SK-N-MC (cell line): Measurements from ENCODE around the gene F10.

Experiments used
- DNase-seq: peaks from one replicate; pipeline ENCODE4 v3.0.0-alpha.2; 2011; ENCODE audit warnings: low read depth, low spot score
- H3K27ac ChIP-seq: fragments of 200-600 bp; sonication (generic); 2 replicates; pipeline ENCODE4 v1.5.1; 2016; ENCODE audit warnings: mixed run types
- H3K36me3 ChIP-seq: fragments of 200-600 bp; sonication (generic); 2 replicates; pipeline ENCODE4 v1.6.1; 2017; ENCODE audit warnings: antibody characterized with exemption, low read length, mixed read lengths; ENCODE audit not compliant: insufficient read depth
- H3K4me3 ChIP-seq: fragments of 200-600 bp; sonication (generic); 2 replicates; pipeline ENCODE4 v1.5.1; 2016
- H3K9ac ChIP-seq: fragments of 200-600 bp; sonication (generic); 2 replicates; pipeline ENCODE4 v1.8.0; 2017; ENCODE audit warnings: mixed run types, mixed read lengths; ENCODE audit not compliant: insufficient read length
- H3K9me3 ChIP-seq: fragments of 200-600 bp; sonication (generic); 2 replicates; pipeline ENCODE4 v1.6.1; 2017; ENCODE audit warnings: low read depth, mild to moderate bottlenecking, antibody characterized with exemption, low read length, moderate library complexity, mixed read lengths
- EZH2 ChIP-seq: fragments of 200-600 bp; sonication (generic); IDR thresholded peaks from one replicate; pipeline ENCODE4 v1.6.1; 2017; ENCODE audit warnings: antibody characterized with exemption
- FOXP2 ChIP-seq: optimal IDR thresholded peaks from 2 replicates; pipeline ENCODE3; 2011; ENCODE audit warnings: mild to moderate bottlenecking, moderate library complexity; ENCODE audit not compliant: insufficient read depth; ENCODE audit errors: extremely low read length, control extremely low read depth
- POLR2AphosphoS5 ChIP-seq: IDR thresholded peaks from 2 replicates; pipeline ENCODE4 v1.6.1; 2012; ENCODE audit warnings: mild to moderate bottlenecking, low read depth, low read length, borderline replicate concordance

F10 gene

GRCh38 chr13:113137691-113138298 lies 15.2 kb downstream of the F10 start:
- Histone ChIP-seq H3K4me3 (no peak overlapping the region), H3K27ac (no peak overlapping the region), H3K9me3 (no peaks in the 10 kb centered on the region), H3K9ac (no peak overlapping the region), H3K36me3 (no peaks in the 10 kb centered on the region)
- no peak for DNase-seq
- TF ChIP-seq EZH2 (no peak), FOXP2 (no peak), POLR2AphosphoS5 (no peak)

- no peak for DNase-seq
- Histone ChIP-seq H3K27ac (no peak overlapping the region), H3K36me3 (no peaks in the 10 kb centered on the region), H3K4me3 (no peak overlapping the region), H3K9me3 (no peaks in the 10 kb centered on the region), H3K9ac (no peak overlapping the region)
- no peak for TF ChIP-seq EZH2
- TF ChIP-seq POLR2AphosphoS5, result no peak
- TF ChIP-seq FOXP2, result no peak
Measured at GRCh38 chr13:113138792-113139551, 16.4 kb downstream of the F10 start.

- H3K9ac ChIP-seq, result no peak overlapping the region
- H3K27ac ChIP-seq, result no peak overlapping the region
- TF ChIP-seq FOXP2 (no peak), EZH2 (no peak), POLR2AphosphoS5 (no peak)
- DNase-seq, result no peak
- no peaks in the 10 kb centered on the region for H3K9me3 ChIP-seq
- H3K4me3 ChIP-seq, result no peak overlapping the region
- H3K36me3 ChIP-seq, result no peaks in the 10 kb centered on the region
Measured at GRCh38 chr13:113139577-113139976, 17.0 kb downstream of the F10 start.

- H3K36me3 ChIP-seq, result no peaks in the 10 kb centered on the region
- TF ChIP-seq FOXP2 (no peak), POLR2AphosphoS5 (no peak), EZH2 (no peak)
- no peaks in the 10 kb centered on the region for H3K9me3 ChIP-seq
- H3K4me3 ChIP-seq, result no peak overlapping the region
- no peak overlapping the region for H3K9ac ChIP-seq
- no peak overlapping the region for H3K27ac ChIP-seq
- DNase-seq, result no peak
Measured at GRCh38 chr13:113140677-113141600, 18.3 kb downstream of the F10 start.

- Histone ChIP-seq H3K9me3 (no peaks in the 10 kb centered on the region), H3K27ac (no peak overlapping the region), H3K4me3 (no peak overlapping the region), H3K36me3 (no peaks in the 10 kb centered on the region), H3K9ac (no peak overlapping the region)
- no peak for DNase-seq
- TF ChIP-seq FOXP2, result no peak
- no peak for TF ChIP-seq EZH2
- TF ChIP-seq POLR2AphosphoS5, result no peak
Measured at GRCh38 chr13:113141601-113141970, 19.0 kb downstream of the F10 start.

GRCh38 chr13:113142876-113143275 lies 20.3 kb downstream of the F10 start:
- DNase-seq, result no peak
- Histone ChIP-seq H3K4me3 (no peak overlapping the region), H3K9me3 (no peaks in the 10 kb centered on the region), H3K36me3 (no peaks in the 10 kb centered on the region), H3K27ac (no peak overlapping the region), H3K9ac (no peak overlapping the region)
- TF ChIP-seq FOXP2 (no peak), EZH2 (no peak), POLR2AphosphoS5 (no peak)

GRCh38 chr13:113143466-113144254 lies 21.1 kb downstream of the F10 start:
- no peak for DNase-seq
- Histone ChIP-seq H3K9ac (no peak overlapping the region), H3K27ac (no peak overlapping the region), H3K4me3 (no peak overlapping the region), H3K9me3 (no peaks in the 10 kb centered on the region), H3K36me3 (no peaks in the 10 kb centered on the region)
- TF ChIP-seq FOXP2 (no peak), EZH2 (no peak), POLR2AphosphoS5 (no peak)
